Fibroblast of skin of right quadriceps (primary cell): ENCODE measurements around the gene PCP4L1.

Experiments
- DNase-seq: peaks from one replicate; pipeline ENCODE4 v3.0.0-alpha.2; 2013

The PCP4L1 gene

DNA sequence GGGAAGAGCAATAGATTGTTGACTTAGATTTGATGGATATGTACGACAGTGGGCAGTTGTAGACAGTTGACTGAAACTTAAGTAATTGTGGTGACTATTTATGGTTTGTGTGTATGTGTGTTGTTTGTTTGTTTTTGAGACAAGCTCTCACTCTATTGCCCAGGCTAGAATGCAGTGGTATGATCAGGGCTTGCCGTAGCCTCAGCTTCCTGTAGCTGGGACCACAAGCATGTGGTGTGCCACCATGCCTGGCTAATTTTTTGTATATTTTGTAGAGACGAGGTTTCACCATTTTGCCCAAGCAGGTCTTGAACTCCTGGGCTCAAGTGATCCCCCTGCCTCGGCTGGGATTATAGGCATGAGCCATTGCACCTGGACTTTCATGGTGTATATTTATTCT, 65.5 kb downstream of the PCP4L1 start:
- no peak for DNase-seq

- DNase-seq = no peak
These were observed 71.8 kb downstream of the PCP4L1 start for GRCh38 chr1:161330346-161330745.

DNA sequence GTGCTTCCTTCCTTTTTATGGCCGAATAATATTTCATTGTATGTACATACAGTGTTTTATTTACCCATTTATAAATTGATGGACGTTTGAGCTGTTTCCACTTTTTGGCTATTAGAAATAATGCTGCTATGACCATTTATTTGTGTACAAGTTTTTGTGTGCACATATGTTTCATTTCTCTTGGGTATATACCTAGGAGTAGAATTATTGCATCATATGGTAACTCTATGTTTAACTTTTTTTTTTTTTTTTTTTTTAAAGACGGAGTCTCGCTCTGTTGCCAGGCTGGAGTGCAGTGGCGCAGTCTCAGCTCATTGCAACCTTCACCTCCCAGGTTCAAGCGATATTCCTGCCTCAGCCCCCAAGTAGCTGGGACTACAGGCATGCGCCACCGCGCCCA, 74.6 kb downstream of the PCP4L1 start:
- no peak for DNase-seq
